NCI-H446 (cell line): ENCODE results near the gene HAGHL.
"Not testable (repeated sequence)": the region's sequence is repeated elsewhere in the genome, so short reads cannot be mapped to it uniquely, and the experiment has no call there.

Experiments
- DNase-seq, 2 experiments: peaks; one replicate each; lab custom pipeline; 2025; lab: John Stamatoyannopoulos, UW

Gene HAGHL

DNA sequence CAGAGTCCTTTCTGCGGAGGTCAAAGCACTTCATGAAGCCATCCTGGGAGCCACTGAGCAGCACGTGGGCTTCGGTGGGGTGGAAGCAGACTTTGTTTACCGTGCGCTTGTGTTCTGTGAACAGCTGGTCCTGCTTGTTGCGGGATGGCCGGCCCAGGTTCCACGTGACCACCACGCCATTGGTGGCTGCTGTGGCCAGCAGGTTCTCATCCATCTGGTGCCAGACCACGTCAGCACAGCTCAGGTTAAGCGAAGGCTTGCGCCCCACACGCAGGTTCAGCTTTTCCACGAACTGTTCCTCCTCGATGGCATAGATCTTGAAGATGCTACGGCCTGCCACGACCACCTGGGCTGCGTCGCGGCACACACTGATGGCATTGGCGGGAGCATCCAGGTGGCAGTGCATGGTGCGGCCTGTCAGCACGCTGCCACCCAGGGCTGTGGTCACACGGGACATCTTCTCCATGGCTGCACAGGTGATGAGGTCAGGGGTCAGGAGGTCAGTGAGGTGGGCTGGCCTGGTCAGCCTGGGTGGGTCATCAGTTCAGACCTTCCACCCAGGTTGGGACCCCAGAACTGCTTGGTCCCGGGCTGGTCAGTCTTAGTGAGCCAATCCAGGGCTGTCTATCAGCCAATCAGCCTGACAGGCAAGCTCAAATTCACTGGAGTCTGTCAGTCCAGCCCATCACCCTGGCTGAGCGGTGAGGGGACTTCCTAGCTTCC, 37.6 kb upstream of the HAGHL start:
- DNase-seq, result no peak

DNA sequence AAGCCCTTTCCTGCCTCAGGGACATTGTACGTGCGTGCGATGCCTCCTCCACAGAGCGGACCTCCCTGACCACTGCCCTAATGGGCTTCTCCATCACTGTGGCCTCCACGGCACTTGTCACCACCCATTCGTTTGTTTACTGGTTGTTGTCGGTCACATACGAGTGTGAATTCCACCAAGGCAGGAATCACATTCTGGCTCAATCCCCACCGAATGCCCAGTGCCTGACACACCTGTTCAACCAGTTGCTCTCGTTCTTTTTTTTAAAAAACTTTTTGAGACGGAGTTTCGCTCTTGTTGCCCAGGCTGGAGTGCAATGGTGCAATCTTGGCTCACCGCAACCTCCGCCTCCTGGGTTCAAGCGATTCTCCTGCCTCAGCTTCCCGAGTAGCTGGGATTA, 35.7 kb upstream of the HAGHL start:
- DNase-seq, result not testable (repeated sequence)

DNA sequence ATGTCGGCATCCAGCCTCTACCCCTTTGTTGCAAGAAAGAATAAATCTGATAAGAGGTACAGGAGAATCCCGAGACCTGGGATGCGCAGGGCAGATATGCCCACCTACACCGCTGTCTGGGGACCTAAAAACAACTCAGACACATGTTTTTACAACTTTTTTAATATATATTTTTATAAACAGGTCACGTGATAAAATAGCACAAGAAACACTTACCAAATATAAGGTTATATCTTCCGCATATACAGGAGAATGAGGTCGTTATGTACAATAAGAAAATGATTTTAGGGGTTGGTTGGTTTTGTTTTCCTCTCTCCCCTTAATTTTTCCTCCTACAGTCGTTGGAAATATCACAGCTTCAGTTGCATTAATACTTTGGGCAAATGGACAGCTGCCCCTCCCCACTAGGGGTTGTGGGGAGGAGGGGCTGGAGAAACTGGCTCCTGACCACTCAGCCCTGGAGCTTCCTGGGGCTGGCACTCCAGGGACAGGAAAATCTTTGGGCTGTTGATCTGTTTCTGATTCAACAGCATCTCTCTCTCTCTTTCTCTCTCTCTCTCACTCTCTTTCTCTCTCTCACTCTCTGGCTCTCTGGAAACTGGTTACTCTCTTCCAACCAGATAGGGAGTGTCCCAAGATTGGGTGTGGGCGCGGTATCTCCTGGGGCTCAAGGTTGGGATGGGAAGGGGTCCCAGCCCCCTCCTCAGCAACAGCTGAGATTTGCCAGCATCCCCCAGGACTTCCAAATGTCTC, 34.4 kb upstream of the HAGHL start:
- DNase-seq, result no peak

DNA sequence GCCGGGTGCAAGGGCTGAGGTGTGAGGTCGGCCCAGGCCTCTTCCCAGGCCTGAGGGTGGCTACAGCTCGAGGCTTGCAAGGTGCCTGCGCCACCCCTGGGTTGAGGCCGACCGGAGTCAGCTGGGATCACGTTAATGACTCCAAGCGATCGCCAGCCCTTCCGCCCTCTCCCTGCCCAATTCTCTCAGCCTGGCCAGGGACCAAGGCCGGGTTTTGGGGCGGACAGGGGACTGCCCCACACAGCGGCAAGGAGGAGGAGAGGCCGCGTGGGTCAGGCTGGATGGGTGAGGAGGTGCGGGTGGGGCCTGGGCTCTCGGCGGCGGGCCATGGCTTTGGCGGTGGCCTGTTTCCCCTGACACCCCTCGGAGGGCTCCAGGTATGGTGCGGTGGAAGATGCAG, 33.5 kb upstream of the HAGHL start:
- no peak for DNase-seq

DNA sequence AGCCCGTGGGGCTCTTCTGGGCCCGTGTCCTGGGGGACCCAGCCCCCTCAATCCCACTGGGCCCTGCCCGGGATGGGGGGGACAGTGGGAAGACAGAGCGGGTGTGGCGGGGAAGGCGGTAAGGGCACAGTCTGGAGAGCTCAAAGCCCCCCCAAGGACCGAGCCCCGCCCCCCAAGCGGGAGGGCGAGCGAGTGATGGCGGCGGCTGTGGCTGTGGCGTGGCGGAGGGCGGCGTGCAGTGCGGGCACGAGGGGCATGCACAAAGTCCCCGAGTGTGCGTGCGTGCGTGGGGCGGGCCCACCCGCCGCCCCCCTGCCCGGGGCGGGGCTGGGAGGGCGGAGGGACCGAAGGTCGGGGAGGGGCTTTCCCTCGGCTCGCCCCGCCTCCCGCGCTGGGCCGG, 33.1 kb upstream of the HAGHL start:
- DNase-seq, result no peak

DNA sequence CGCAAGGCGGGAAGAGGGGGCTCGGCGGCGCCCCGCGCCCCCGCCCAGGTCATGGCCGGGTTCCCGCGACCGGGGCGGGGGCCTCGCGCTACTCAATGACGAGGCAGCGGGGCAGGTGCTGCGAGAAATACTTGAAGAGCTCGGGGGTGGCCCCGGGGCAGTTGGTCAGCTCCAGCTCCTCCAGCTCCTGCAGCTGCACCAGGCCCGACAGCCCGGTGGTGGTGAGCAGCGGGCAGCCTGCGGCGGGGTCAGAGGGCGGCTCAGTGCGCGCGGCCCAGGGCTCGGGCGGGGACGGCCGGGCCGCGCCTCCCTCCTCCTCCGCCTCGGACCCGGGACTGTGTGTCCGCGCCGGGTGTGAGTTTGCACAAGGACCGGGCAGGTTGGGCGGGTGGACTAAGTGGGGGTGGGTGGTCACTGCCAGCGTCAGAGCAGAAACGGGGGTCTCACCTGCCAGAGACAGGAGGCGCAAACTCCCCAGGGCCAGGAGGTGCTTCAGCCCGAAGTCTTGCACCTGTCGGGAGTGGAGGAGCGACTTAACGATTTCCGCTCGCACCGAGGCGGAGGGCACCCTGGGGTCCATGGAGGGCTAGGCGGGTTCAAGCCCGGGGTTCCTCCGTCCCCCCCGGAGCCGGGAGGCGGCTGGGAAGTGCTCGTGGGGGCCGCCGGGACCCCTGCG, 32.6 kb upstream of the HAGHL start:
- DNase-seq, result no peak

DNA sequence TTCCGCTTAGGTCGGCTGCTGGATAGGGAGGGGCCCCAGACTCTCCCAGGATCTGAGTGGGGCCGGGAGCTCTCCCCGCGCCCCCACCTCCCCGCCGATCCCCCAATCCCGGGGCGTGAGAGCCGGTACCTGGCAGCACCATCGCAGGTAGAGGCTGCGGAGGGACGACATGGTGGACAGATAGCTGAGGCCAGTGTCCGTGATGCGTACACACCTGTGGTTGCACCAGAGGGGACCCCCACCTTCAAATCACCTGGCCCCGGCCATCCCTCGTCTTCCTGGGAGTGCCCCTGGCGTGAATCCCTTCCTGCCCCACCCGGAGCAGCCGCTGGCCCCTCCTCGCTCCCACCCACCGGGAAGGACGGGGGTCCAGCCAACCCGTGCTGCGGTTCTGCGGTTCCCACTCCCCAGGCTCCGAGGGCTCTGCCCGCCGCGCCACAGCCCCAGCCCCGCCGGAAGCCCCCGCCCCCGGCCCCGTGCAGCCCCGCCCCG, 32.0 kb upstream of the HAGHL start:
- DNase-seq, result no peak

DNA sequence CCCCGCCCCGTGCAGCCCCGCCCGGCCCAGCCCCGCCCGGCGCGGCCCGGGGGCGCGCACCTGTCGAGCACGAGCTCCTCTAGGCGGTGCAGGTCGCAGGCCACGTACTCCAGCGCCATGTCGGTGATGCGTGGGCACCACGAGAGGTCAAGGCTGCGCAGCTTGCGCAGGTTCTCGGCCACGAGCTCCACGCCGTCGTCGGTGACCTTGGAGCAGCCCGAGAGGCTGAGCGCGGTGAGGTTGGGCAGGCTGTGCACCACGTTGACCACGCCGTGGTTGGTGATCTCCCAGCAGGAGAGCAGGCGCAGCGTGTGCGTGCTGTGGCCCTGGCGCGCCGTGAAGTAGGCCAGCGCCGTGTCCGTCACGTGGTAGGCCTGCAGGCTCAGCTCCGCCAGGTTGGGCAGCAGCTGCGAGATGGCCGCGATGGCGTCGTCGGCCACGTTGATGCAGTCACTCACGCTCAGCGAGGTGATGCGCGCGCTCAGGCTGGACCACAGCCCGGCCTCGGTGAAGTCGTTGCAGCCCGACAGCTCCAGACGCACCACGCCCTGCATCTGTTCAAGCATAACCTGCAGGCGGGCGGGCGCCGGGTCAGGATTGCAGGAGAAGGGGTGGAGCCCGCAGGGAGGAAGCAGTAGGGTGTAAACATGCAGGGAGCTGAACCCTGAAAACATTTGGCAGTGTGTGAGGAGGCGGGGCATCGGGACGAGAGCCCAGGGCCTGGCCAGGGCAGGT, 31.4 kb upstream of the HAGHL start:
- no peak for DNase-seq

DNA sequence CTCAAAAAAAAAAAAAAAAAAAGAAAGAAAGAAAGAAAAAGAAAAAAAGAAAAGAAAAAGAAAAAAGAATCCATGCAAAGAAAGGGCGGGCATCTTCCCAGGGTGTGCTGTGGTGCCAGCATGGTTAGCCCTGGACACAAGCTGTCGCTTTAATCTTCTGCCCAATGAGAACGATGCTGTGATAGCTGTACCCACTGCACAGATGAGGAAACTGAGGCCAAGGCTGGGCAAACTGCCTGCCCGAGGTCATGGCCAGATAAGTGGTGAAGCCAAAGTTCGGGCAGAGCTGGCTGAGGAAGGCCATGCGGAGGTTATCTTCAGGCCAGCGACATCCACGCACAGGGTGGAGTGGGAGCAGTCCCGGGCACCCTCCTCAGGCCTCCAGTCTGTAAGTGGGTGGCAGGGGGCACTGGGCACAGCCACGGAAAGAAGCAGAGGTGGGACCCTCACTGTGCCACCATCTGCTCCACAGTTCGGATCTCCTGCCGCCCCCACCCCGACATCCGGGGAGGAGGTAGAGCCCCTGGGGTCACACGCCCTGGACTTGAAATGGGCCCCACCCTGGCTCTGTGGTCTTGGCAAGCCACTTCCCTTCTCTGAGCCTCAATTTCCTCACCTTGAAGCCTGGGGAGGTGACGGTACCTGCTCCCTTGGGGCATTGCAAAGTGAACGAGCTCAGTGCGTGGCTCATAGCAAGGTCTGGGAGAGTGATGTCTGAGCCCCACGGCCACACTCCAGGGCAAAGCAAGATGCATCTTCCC, 27.8 kb upstream of the HAGHL start:
- no peak for DNase-seq

DNA sequence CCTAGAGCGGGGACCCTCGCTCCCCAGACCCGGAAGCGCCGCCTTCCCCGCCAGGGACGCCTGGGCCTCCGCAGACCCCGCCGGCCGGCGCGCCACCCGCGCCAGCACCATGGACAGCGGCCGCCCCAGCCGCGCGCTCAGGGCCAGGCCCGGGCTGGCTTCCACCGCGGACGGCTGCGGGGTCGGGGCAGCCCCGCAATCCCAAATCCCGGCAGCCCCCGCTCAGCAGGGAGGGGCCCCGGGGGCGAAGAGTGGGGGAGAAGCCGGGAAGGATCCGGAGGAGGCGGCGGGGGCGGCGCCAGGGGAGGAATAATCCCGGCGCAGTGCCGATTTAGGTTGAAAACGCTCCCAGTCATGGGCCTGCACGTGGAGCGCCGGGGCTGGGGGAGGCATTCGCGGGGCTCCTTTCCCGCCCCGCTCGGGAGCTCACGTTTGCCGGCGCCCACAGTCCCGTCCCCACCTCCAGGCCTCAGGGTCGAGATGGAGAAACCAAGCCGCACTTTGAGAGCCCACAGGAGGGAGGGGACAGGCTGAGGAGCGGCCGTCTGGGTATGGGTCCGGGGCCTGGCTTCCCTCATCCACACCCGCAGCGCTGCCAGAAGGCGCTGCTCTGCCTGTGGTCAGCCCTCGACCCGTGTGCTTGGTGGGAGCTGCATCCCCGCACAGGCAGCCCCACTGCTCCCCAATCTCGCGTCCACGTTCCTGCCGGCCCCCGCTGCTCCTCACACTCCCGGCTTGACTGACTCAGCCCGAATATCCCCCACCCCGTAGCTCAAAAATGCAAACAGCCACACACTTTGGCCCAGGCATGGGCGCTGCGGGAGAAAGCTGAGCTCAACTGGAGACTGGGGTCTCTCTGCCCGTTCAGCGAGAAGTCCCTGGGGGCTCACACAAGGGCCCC, 26.0 kb upstream of the HAGHL start:
- DNase-seq, result no peak

DNA sequence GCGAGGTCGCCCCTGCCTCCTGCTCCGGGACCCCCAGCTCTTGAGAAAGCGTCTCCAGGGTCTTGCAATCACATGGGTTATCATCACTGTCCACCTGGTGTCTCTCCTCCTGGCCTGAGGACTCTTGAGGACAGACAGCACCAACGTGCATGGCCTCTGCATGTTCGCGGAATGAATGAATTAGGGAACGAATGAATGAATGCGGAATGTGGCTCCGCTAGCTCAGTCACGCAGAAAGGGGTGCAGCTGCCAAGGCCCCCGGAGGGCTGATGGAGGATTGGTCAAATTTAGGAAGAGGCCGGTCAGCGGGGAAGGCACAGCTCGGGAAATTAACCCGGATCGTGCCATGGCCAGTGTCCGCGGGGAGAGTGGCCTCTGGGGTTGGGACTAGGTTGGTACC, 24.6 kb upstream of the HAGHL start:
- no peak for DNase-seq

DNA sequence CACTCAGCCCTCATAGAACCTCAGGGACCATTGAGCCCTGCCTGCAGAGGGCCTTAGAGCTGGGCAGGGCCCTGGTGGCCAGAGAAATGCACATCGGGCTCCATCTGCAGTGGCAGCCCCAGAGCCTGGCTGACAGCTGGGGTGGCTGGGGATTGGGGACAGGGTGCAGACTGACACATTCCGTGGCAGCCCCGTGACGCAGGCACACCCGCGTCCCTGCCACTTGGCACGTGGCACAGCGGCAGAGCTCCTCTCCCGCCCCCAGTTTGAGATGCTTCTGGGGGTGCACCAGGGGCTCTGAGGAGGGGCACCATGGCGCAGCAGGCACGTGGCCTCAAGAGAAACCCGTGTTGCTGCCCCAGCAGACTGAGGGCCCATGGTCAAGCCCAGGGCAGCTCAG, 23.5 kb upstream of the HAGHL start:
- no peak for DNase-seq

DNA sequence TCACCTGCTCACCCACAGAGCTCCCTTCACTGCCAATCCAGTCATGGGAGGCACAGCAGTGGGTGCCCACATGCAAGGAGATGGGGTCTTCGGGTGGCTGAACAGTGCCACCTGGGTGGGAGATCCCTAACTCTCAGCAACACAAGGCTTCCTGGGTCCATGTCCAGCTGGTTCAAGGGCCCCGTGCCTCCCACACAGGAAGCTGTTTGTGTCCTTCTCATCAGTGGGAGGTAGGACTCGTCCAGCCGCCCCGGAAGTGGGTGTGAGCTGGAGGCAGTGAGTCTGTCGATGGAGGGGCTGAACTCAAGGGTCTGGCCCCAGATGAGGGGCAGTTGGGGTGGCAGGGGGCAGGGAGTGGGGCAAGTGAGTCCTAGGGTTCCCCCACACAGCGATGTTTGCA, 22.9 kb upstream of the HAGHL start:
- no peak for DNase-seq

DNA sequence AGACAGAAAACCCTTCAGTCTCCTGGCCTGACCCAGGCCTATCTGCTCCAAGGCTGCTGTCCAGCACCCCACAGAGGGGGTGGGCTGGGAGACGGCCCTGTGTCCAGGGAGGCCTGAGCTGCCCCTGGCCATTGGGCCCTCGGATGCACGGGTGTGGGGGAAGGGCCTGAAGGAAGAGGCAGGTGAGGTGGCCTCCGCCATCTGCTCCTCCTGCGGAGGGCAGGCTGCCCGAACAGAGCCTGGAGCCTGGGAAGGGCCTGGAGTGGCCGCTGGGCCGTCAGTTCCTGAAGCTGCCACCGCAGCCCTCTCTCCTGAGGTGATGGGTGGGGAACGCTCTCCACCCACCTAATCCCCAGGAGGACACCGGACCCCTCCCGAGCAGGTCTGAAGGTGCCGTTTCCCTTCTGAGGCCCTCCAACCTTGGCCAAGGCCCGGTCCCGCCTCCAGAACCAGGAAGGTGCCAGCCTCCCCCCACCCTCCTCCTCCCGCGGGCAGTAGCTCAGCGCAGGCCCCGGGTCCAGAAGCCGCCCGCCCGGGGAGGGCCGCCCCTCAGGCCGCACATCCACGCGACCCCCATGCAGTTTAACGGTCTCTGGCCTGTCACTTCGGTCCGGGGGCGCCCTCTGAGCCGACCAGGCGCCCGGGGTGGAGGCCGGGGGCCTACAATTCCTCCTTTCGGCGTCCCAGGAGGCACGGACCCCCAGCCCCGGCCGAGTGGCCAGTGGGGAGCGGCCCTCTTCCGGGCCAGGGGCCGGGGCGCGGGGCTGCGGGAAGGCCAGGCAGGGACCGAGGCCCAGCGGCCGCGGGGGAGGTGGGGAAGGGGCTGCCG, 22.1 kb upstream of the HAGHL start:
- no peak for DNase-seq

DNA sequence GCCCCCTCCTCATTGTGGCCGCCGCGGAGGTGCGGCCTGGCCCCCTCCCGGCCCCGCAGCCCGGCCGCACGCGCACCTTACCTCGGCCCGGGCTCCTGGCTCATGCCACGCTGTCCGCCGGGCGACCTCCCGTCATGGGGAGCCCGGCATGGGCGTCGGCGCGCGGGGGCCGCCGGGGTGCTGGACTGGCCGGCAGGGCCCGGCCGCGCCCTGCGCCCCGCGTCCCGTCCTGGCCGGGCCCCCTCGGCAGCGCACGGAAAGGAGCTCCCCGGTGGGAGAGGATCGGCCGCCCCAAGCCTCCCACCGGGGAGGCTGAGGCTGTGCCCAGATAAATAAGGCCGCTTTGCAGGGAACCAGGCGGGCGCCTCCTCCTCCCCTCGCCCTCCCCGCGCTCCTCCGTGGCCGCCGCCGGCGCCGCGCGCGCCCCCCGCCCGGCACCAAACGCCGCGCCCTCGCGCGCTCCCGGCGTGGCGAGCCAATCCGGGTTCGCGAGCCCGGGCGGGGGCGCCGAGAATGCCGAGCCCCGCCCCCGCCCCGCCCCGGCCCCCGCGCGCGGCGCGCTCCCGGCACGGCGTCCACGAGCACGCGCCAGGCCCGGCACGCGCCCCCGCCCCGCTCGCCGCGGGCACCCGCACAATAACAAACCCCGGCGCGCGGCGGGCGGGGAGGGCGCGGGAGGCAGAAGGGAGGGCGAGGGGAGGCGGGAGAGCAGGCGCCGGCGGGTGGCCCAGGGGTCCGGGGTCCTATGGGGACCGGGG, 21.3 kb upstream of the HAGHL start, which contains the start of gene FBXL16:
Gene FBXL16, minus strand, starts transcription at position 371 of the 758 bp plus-strand sequence. CDS start 8,396 bp downstream, outside the sequence.
- DNase-seq, result peak in 1 of 2 experiments; percentile 87

DNA sequence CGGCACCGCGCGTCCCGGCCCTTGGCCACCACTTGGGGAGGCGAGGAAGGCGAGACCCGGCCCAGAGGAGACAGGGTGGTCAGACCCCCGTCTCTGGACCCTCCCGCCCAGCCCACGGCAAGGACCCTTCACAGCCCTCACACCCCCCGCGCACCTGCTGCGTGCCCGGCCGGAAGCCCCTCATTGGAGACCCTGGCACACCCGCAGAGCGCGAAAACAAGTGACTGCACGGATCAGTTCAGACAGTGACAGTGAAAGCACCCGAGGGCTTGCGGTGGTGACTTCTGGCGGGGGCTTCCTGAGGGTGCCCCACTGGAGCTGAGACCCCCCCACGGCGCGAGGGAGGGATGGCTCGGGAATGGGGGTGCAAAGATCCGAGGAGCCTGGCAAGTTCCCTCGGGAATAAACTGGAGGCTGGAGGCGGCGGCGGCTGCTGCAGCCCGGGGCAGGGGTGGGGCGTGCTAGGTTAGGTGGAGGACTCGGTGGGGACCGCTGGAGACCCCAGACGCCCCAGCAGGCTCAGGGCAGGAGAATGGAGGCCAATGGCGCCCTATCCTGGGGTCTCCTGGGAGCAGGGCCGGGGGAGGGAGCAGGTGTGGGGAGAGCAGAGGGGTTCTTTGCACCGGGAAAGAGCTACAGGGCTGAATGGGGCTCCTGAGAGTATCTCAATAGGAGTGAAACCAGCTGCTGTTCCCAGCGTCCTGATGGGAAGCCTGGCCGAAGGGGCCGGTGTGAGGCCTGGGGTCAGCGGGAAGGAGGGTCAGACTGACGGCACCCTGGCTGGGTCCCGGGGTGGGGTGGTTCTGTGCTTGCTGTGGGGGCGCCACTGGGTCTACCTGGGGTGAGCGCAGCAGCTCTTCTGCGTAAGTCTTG, 20.5 kb upstream of the HAGHL start:
- no peak for DNase-seq

DNA sequence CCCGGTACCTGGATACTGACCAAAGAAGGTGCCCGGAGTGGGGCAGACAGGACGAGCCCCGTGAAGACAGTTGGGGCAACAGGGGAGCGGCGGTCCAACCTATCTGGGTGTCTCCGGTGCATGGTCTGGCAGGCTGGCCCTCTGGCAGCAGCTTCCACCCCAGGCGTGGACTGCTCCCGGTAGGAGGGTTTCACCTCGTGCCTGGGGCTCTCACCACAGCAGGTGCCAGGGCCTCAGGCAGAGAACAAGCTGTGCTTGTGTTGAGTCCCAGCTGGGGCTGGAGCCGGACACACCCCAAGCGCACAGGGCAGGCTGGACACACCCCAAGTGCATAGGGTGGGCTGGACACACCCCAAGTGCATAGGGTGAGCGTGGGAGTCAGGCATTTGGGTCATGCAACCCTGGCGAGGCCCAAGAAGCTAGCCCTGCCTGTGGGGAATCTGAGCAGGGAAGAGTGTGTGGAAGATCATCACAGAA, 19.8 kb upstream of the HAGHL start:
- DNase-seq, result no peak

DNA sequence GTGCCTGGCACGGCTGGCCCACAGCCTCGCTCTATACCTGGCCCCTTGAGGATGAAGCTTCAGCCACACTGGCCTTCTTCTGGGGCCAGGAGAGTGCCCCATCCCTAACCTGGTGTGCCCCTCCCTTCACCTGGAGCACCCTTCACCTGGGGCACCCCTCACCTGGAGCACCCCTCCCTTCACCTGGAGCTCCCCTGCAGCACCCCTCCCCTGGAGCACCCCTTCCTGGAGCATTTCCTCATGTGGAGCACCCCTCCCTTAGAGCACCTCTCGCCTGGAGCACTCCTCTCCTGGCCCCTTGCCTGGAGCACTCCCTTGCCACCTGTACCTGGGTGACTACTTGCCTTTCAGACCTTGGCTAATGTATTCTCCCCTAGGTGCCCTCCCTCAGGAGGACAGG, 18.9 kb upstream of the HAGHL start:
- DNase-seq, result no peak
